ENCODE results near the gene CLCNKB. TPM values are rescaled to one million over a fixed set of nuclear protein-coding genes. Genes with fewer than 3 reads are reported as not detected.
"Not testable (repeated sequence)": the region's sequence is repeated elsewhere in the genome, so short reads cannot be mapped to it uniquely, and the experiment has no call there.

The CLCNKB gene
- total and polyA plus RNA-seq, 4 donors, result 0.40 to 1.9 (median 1.2) TPM

DNA sequence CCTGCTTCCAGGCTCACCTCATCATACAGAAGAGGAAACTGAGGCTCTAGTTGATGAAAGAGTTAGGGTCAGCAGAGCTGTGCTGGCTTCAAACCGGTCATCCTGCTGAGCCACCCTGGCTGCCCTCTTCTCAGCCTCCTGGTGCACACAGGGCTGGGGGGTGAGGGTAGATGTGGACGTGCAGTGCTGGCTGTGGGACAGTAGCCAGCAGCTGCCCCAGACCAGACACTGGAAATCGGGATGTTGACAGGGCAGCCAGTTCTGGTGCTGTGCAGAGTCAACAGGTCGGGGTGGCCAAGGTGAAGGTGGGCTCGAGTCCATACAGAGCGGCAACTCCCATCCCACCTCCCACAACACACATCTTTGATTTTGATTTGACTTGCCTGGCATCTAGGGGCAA lies 23.3 kb upstream of the CLCNKB start:
- H3K4me1 ChIP-seq (ENCODE audit: control insufficient read depth, insufficient read depth, low read length), result peaks cover 31% of the 10 kb centered on the region

DNA sequence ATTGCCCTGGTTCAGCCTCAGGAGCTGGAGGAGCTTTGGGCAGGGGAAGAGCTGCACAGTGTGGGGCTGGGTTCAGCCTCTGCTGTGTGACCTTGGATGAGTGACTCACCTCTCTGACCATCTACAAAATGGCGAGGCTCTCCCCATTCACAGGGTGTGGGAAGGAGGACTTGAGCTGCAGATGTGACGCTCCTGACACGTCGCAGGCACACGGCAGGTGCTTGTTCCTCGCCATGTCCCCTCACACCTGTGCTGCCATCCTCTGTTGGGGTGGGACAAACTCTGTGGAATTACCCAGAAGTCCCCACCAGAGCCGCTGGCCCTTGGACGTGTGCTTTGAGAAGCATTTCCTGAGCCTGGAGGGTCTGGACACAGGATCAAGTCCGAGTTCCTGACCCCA lies 22.7 kb upstream of the CLCNKB start:
- H3K27me3 ChIP-seq (ENCODE audit: control insufficient read depth, insufficient read depth, low read length); H3K36me3 ChIP-seq (ENCODE audit: control insufficient read depth, insufficient read depth, low read length); H3K9me3 ChIP-seq (ENCODE audit: control insufficient read depth, insufficient read depth, low read length); H3K4me3 ChIP-seq (ENCODE audit: low read depth, low read length); DNase-seq (ENCODE audit: low read depth in 4 of 6, low spot score in 6 of 6); H3K27ac ChIP-seq (ENCODE audit: low read depth, low read length): not testable (repeated sequence)
- H3K4me1 ChIP-seq (ENCODE audit: control insufficient read depth, insufficient read depth, low read length), result peaks cover 31% of the 10 kb centered on the region
- WGBS (ENCODE audit: insufficient coverage), result 83% methylated on average over 5 of the region's 9 CpGs

More for the DNA sequence above, 23.3 kb upstream of the CLCNKB start:
- 86% methylated on average over 3 of the region's 6 CpGs for WGBS (ENCODE audit: insufficient coverage)
- Histone ChIP-seq H3K36me3 (ENCODE audit: control insufficient read depth, insufficient read depth, low read length) (no peaks in the 10 kb centered on the region), H3K27me3 (ENCODE audit: control insufficient read depth, insufficient read depth, low read length) (no peaks in the 10 kb centered on the region), H3K4me3 (ENCODE audit: low read depth, low read length) (no peak overlapping the region), H3K27ac (ENCODE audit: low read depth, low read length) (no peak overlapping the region), H3K9me3 (ENCODE audit: control insufficient read depth, insufficient read depth, low read length) (no peaks in the 10 kb centered on the region)
- DNase-seq (ENCODE audit: low read depth in 4 of 6, low spot score in 6 of 6), result no peak

DNA sequence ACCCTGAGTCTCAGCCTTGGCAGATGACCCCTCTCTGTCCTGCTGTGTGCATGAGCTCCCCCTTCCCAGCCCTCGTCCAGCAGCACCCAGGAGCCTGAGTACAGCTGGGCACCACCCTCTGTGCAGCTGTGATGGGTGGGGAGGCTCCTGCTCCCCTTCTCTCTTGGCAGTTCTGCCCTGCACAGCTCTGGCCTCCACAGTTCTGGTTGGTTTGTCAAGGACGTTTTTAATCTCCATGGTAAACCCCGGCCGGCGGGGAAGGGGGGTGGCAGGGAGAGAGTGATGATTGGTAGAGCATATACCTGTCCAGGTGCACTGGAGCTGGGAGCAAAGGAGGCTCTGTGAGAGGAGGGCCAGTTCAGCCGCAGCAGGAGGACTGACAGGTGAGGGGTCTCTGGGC lies 21.9 kb upstream of the CLCNKB start, which contains the start of gene CLCNKA:
Gene CLCNKA (plus strand): TSS at position 356 of the 400 bp plus-strand sequence. CDS start 584 bp downstream, outside the sequence.
- H3K36me3 ChIP-seq (ENCODE audit: control insufficient read depth, insufficient read depth, low read length), result no peaks in the 10 kb centered on the region
- no peaks in the 10 kb centered on the region for H3K9me3 ChIP-seq (ENCODE audit: control insufficient read depth, insufficient read depth, low read length)
- no peak within 1 kb of the TSS for H3K4me3 ChIP-seq (ENCODE audit: low read depth, low read length)
- H3K27ac ChIP-seq (ENCODE audit: low read depth, low read length), result no peak within 1 kb of the TSS
- no peak for DNase-seq (ENCODE audit: low read depth in 4 of 6, low spot score in 6 of 6)
- H3K4me1 ChIP-seq (ENCODE audit: control insufficient read depth, insufficient read depth, low read length), result peaks cover 35% of the 10 kb centered on the region
- WGBS (ENCODE audit: insufficient coverage), result 65% methylated on average over 6 of the region's 6 CpGs
- no peaks in the 10 kb centered on the region for H3K27me3 ChIP-seq (ENCODE audit: control insufficient read depth, insufficient read depth, low read length)

GRCh38 chr1:16022393-16022792 lies 21.2 kb upstream of the CLCNKB start:
- WGBS (ENCODE audit: insufficient coverage), result 91% methylated on average over 6 of the region's 11 CpGs
- Histone ChIP-seq H3K4me3 (ENCODE audit: low read depth, low read length) (no peak overlapping the region), H3K4me1 (ENCODE audit: control insufficient read depth, insufficient read depth, low read length) (peaks cover 36% of the 10 kb centered on the region), H3K36me3 (ENCODE audit: control insufficient read depth, insufficient read depth, low read length) (no peaks in the 10 kb centered on the region), H3K27ac (ENCODE audit: low read depth, low read length) (no peak overlapping the region), H3K9me3 (ENCODE audit: control insufficient read depth, insufficient read depth, low read length) (no peaks in the 10 kb centered on the region), H3K27me3 (ENCODE audit: control insufficient read depth, insufficient read depth, low read length) (peaks cover 2% of the 10 kb centered on the region)
- no peak for DNase-seq (ENCODE audit: low read depth in 4 of 6, low spot score in 6 of 6)

- H3K36me3 ChIP-seq (ENCODE audit: control insufficient read depth, insufficient read depth, low read length), result no peaks in the 10 kb centered on the region
- H3K27me3 ChIP-seq (ENCODE audit: control insufficient read depth, insufficient read depth, low read length), result peaks cover 2% of the 10 kb centered on the region
- no peak overlapping the region for H3K27ac ChIP-seq (ENCODE audit: low read depth, low read length)
- no peak overlapping the region for H3K4me3 ChIP-seq (ENCODE audit: low read depth, low read length)
- no peak for DNase-seq (ENCODE audit: low read depth in 4 of 6, low spot score in 6 of 6)
- H3K9me3 ChIP-seq (ENCODE audit: control insufficient read depth, insufficient read depth, low read length), result no peaks in the 10 kb centered on the region
- H3K4me1 ChIP-seq (ENCODE audit: control insufficient read depth, insufficient read depth, low read length), result peaks cover 29% of the 10 kb centered on the region
- 64% methylated on average over 7 of the region's 7 CpGs for WGBS (ENCODE audit: insufficient coverage)
These were observed 20.4 kb upstream of the CLCNKB start for GRCh38 chr1:16023050-16023653.

DNA sequence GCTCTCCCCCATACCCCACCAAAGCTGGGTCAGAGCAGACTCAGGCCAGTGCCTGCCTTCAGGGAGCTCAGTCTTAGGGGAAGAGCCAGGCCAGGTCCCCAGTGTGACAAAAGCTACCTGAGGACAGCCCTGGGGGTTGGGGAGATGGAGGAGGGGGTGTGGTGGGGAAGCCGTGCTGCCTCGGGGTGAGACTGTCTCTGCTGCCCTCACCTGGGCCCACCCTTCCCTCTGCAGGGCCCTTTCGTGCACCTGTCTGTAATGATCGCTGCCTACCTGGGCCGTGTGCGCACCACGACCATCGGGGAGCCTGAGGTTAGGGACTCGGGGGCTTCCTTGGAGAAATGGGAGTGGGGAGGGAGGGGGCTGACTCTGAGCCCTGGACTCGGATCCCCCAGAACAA lies 17.3 kb upstream of the CLCNKB start:
- H3K27ac ChIP-seq (ENCODE audit: low read depth, low read length); DNase-seq (ENCODE audit: low read depth in 4 of 6, low spot score in 6 of 6); H3K9me3 ChIP-seq (ENCODE audit: control insufficient read depth, insufficient read depth, low read length); H3K4me3 ChIP-seq (ENCODE audit: low read depth, low read length); H3K36me3 ChIP-seq (ENCODE audit: control insufficient read depth, insufficient read depth, low read length); H3K27me3 ChIP-seq (ENCODE audit: control insufficient read depth, insufficient read depth, low read length): not testable (repeated sequence)
- no CpG with 5 or more reads among the region's 10 CpGs for WGBS (ENCODE audit: insufficient coverage)
- H3K4me1 ChIP-seq (ENCODE audit: control insufficient read depth, insufficient read depth, low read length), result peaks cover 12% of the 10 kb centered on the region

DNA sequence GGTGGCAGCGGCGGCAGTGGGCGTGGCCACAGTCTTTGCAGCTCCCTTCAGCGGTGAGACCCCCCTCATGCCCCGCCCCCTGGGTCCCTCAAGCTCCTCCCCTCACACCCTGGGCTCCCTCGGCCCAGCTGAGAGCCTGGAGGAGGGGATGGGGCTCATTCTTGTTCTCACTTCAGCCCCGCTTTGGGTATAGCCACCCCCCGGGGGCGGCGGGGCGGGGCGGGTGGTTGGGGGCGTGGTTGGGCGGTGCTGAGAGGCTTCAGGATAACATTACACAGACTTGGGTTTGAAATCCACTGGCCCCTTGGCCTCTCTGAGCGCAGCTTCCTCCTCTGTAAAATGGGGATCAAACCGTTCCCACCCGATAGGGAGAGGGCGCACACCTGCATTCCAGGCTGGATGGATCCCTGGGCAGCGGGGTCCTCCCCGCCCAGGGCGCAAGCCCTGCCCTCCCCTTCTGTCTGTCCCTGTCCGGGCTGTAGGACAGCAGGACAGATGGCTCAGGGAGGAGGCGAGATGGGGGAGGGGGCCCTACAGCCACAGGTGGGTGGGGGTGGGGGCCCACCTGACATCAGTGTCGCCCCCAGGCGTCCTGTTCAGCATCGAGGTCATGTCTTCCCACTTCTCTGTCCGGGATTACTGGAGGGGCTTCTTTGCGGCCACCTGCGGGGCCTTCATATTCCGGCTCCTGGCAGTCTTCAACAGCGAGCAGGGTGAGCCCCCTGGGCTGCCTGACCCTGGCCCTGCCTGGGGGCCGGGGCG lies 16.7 kb upstream of the CLCNKB start:
- DNase-seq (ENCODE audit: low read depth in 4 of 6, low spot score in 6 of 6), result peak in 2 of 6 donors; percentile 54 to 58
- Histone ChIP-seq H3K4me1 (ENCODE audit: control insufficient read depth, insufficient read depth, low read length) (peaks cover 12% of the 10 kb centered on the region), H3K4me3 (ENCODE audit: low read depth, low read length) (no peak overlapping the region), H3K36me3 (ENCODE audit: control insufficient read depth, insufficient read depth, low read length) (no peaks in the 10 kb centered on the region), H3K9me3 (ENCODE audit: control insufficient read depth, insufficient read depth, low read length) (no peaks in the 10 kb centered on the region), H3K27ac (ENCODE audit: low read depth, low read length) (no peak overlapping the region), H3K27me3 (ENCODE audit: control insufficient read depth, insufficient read depth, low read length) (peaks cover 2% of the 10 kb centered on the region)
- WGBS (ENCODE audit: insufficient coverage), result 10% methylated on average over 20 of the region's 33 CpGs

DNA sequence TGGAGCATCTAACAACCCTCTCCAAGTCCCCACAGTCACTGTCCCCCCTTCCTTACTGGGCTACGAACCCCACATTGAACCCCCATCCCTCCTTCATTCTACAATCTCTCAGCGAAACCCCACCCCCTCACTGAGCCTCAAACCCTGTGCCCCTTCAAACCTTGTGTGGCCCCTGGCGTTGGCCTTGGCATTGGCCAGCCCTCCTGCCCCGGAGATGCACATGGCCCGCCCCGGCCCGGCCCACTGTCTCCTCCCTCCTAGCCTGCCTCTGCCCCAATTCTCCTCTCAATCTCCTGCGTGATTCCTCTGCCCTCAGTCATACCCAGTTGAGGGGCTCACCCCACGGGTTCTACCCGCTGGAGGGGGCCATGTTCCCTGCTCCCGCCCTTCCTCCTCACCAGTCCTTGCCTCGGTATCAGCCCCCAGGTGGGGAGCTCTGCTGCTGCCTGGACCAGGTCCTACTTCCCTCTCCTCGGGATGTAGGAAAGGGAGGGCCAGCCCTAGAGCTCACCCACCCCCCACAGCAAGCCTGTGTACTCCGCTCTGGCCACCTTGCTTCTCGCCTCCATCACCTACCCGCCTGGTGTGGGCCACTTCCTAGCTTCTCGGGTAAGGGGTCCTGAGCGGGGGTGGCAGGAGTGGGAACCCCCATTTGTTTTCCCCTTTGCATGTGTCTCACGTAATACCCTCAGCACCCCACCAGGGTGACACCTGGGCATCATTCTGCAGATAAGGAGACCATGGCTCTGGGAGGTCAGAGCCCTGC lies 15.2 kb upstream of the CLCNKB start:
- DNase-seq (ENCODE audit: low read depth in 4 of 6, low spot score in 6 of 6), result no peak
- no peaks in the 10 kb centered on the region for H3K9me3 ChIP-seq (ENCODE audit: control insufficient read depth, insufficient read depth, low read length)
- H3K4me3 ChIP-seq (ENCODE audit: low read depth, low read length), result no peak overlapping the region
- H3K27me3 ChIP-seq (ENCODE audit: control insufficient read depth, insufficient read depth, low read length), result peaks cover 2% of the 10 kb centered on the region
- WGBS (ENCODE audit: insufficient coverage), result 73% methylated on average over 13 of the region's 19 CpGs
- peaks cover 20% of the 10 kb centered on the region for H3K4me1 ChIP-seq (ENCODE audit: control insufficient read depth, insufficient read depth, low read length)
- H3K27ac ChIP-seq (ENCODE audit: low read depth, low read length), result no peak overlapping the region
- H3K36me3 ChIP-seq (ENCODE audit: control insufficient read depth, insufficient read depth, low read length), result no peaks in the 10 kb centered on the region

DNA sequence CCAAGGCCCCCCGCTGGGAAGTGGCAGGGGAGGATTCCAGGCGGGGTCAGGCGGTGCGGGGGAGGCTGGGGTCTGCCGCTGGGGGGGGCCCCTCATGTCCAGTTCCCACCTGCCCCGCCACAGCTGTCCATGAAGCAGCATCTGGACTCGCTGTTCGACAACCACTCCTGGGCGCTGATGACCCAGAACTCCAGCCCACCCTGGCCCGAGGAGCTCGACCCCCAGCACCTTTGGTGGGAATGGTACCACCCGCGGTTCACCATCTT lies 14.6 kb upstream of the CLCNKB start:
- H3K9me3 ChIP-seq (ENCODE audit: control insufficient read depth, insufficient read depth, low read length); H3K4me3 ChIP-seq (ENCODE audit: low read depth, low read length); H3K27me3 ChIP-seq (ENCODE audit: control insufficient read depth, insufficient read depth, low read length); H3K36me3 ChIP-seq (ENCODE audit: control insufficient read depth, insufficient read depth, low read length); DNase-seq (ENCODE audit: low read depth in 4 of 6, low spot score in 6 of 6); H3K27ac ChIP-seq (ENCODE audit: low read depth, low read length): not testable (repeated sequence)
- WGBS (ENCODE audit: insufficient coverage), result 82% methylated on average over 12 of the region's 13 CpGs
- peaks cover 20% of the 10 kb centered on the region for H3K4me1 ChIP-seq (ENCODE audit: control insufficient read depth, insufficient read depth, low read length)

Data from spinal cord (tissue), 10 donors.